Measurements from ENCODE around the gene VAT1L. TPM values are rescaled to one million over a fixed set of nuclear protein-coding genes. Genes with fewer than 3 reads are reported as not detected.

VAT1L gene
- total RNA-seq, 2 experiments from 2014 or later, result not detected

DNA sequence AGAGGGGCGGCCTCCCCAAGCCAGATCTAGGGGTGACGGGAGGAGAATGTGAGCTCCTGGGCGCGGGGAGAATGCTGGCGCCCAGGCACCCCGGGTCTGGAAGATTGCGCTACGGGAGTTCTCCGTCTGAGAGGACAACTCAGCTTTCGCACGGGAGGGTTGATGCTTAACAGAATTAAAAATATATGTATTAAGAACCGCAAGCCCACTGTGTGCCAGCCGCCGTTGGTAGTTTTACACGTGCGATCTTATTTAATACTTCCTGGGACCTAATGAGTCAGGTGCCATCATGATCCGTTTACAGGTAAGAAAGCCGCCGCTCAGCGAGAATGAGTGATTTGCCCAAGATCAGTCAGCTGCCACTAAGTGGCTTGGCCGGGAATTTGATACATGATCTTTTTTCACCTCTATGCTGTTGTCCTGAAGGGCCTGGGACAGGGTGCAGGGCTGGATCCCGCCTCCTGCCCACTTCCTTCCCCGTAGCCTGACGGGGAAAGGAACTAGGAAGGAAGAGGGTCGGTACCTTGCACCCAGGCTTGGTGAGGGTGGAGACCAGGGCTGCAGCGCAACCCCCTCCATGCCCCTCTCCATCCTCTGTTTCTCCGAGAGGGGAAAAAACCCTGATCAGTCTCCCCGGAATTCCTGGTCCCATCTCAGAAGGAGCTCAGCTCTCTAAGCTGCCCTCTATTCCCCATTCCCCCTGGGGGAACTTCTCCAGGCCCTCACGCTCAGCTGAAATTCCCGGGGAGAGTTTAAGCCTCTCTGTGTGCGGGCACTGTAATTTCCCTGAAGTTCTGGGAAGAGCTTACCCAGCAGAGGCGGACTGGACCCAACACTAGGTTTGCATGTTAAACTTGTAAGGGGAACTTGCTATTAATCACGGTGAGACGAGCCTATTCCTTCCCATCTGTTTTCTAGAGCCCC, 983 bp downstream of the VAT1L start:
- Mint-ChIP-seq H3K4me3 (no peak overlapping the region), H3K36me3 (no peaks in the 10 kb centered on the region), H3K27ac (no peak overlapping the region), H3K9me3 (no peaks in the 10 kb centered on the region), H3K27me3 (peaks cover 51% of the 10 kb centered on the region), H3K4me1 (no peaks in the 10 kb centered on the region)
- DNase-seq, result no peak
- ATAC-seq (ENCODE audit: low read depth), result no peak
- POLR2A ChIA-PET, result interaction anchor here (0.6 kb wide), 1 partner anchor 761 kb away, joined by 3 read pairs; no protein-coding TSS in a partner anchor

GRCh38 chr16:77790009-77790372, 1.6 kb downstream of the VAT1L start:
- Mint-ChIP-seq H3K27me3 (peaks cover 53% of the 10 kb centered on the region), H3K9me3 (no peaks in the 10 kb centered on the region), H3K4me3 (no peak overlapping the region), H3K4me1 (no peaks in the 10 kb centered on the region), H3K27ac (no peak overlapping the region), H3K36me3 (no peaks in the 10 kb centered on the region)
- no peak for ATAC-seq (ENCODE audit: low read depth)
- DNase-seq, result no peak
- POLR2A ChIA-PET, result interaction anchor here (0.6 kb wide), 1 partner anchor 762 kb away, joined by 3 read pairs; no protein-coding TSS in a partner anchor

GRCh38 chr16:77790912-77791311, 2.5 kb downstream of the VAT1L start:
- POLR2A ChIA-PET, result no interaction called here
- no peaks in the 10 kb centered on the region for H3K9me3 Mint-ChIP-seq
- H3K36me3 Mint-ChIP-seq, result no peaks in the 10 kb centered on the region
- H3K4me3 Mint-ChIP-seq, result no peak overlapping the region
- H3K27ac Mint-ChIP-seq, result no peak overlapping the region
- peaks cover 54% of the 10 kb centered on the region for H3K27me3 Mint-ChIP-seq
- DNase-seq, result no peak
- H3K4me1 Mint-ChIP-seq, result no peaks in the 10 kb centered on the region
- ATAC-seq (ENCODE audit: low read depth), result no peak

GRCh38 chr16:77793417-77793816, 5.1 kb downstream of the VAT1L start:
- DNase-seq (no peak), ATAC-seq (ENCODE audit: low read depth) (no peak)
- peaks cover 37% of the 10 kb centered on the region for H3K27me3 Mint-ChIP-seq
- H3K4me1 Mint-ChIP-seq, result no peaks in the 10 kb centered on the region
- POLR2A ChIA-PET, result no interaction called here
- no peak overlapping the region for H3K4me3 Mint-ChIP-seq
- no peaks in the 10 kb centered on the region for H3K36me3 Mint-ChIP-seq
- H3K9me3 Mint-ChIP-seq, result no peaks in the 10 kb centered on the region
- no peak overlapping the region for H3K27ac Mint-ChIP-seq

DNA sequence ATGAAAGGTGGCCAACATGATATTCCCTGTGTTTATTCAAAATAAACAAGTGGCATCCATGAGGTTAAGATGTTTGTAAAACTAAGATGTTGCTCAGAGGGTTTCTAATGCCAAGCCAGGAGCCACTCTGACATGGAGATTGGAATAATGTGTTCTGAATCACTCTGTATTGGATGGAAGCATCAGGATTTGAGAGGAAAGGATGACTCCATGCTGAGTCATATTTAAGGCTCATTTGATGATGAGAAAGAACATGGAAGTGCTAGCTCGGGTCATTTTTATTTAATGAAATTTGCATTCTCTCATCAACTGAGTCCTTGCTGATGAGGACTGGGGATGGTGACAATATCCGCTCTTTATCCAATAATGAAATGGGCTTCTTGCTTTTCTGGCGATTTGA, 6.2 kb downstream of the VAT1L start:
- POLR2A ChIA-PET, result no interaction called here
- H3K36me3 Mint-ChIP-seq, result no peaks in the 10 kb centered on the region
- H3K4me1 Mint-ChIP-seq, result no peaks in the 10 kb centered on the region
- DNase-seq (no peak), ATAC-seq (ENCODE audit: low read depth) (no peak)
- H3K4me3 Mint-ChIP-seq, result no peak overlapping the region
- H3K9me3 Mint-ChIP-seq, result no peaks in the 10 kb centered on the region
- H3K27ac Mint-ChIP-seq, result no peak overlapping the region
- H3K27me3 Mint-ChIP-seq, result peaks cover 28% of the 10 kb centered on the region

GRCh38 chr16:77801817-77802216, 13.5 kb downstream of the VAT1L start:
- no peaks in the 10 kb centered on the region for H3K36me3 Mint-ChIP-seq
- H3K4me3 Mint-ChIP-seq, result no peak overlapping the region
- no peak overlapping the region for H3K27ac Mint-ChIP-seq
- H3K27me3 Mint-ChIP-seq, result peaks cover 8% of the 10 kb centered on the region
- DNase-seq (no peak), ATAC-seq (ENCODE audit: low read depth) (no peak)
- no peaks in the 10 kb centered on the region for H3K4me1 Mint-ChIP-seq
- POLR2A ChIA-PET, result no interaction called here
- H3K9me3 Mint-ChIP-seq, result no peaks in the 10 kb centered on the region

- peaks cover 2% of the 10 kb centered on the region for H3K27me3 Mint-ChIP-seq
- H3K27ac Mint-ChIP-seq, result no peak overlapping the region
- no peaks in the 10 kb centered on the region for H3K9me3 Mint-ChIP-seq
- POLR2A ChIA-PET, result no interaction called here
- no peaks in the 10 kb centered on the region for H3K4me1 Mint-ChIP-seq
- no peaks in the 10 kb centered on the region for H3K36me3 Mint-ChIP-seq
- ATAC-seq (ENCODE audit: low read depth) (no peak), DNase-seq (no peak)
- H3K4me3 Mint-ChIP-seq, result no peak overlapping the region
Observed at GRCh38 chr16:77805398-77805797, 17.0 kb downstream of the VAT1L start.

DNA sequence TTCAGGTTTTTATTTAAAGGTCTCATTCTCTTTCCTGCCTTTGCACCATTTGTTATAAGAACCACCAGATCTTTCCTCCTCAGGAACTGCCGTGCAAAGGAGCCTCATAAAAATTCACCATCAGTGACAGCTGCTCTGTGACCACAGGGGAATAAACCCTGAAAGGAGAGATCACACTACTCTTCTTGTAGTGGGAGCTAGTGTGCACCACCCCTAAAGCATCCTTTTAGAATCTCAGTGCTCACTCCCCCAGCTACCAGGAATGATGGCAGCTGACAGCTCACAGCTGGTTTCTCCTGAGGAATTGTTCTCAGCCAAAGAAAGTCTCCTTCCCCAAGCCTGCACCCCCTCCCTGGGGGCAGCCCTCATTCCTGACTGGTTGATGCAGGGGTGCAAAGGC, 18.7 kb downstream of the VAT1L start:
- Mint-ChIP-seq H3K9me3 (no peaks in the 10 kb centered on the region), H3K27ac (no peak overlapping the region), H3K4me3 (no peak overlapping the region), H3K4me1 (no peaks in the 10 kb centered on the region), H3K36me3 (no peaks in the 10 kb centered on the region), H3K27me3 (peaks cover 2% of the 10 kb centered on the region)
- POLR2A ChIA-PET, result no interaction called here
- ATAC-seq (ENCODE audit: low read depth) (no peak), DNase-seq (no peak)

- H3K4me3 Mint-ChIP-seq, result no peak overlapping the region
- POLR2A ChIA-PET, result no interaction called here
- H3K36me3 Mint-ChIP-seq, result no peaks in the 10 kb centered on the region
- no peaks in the 10 kb centered on the region for H3K27me3 Mint-ChIP-seq
- ATAC-seq (ENCODE audit: low read depth) (no peak), DNase-seq (no peak)
- no peaks in the 10 kb centered on the region for H3K9me3 Mint-ChIP-seq
- H3K4me1 Mint-ChIP-seq, result no peaks in the 10 kb centered on the region
- H3K27ac Mint-ChIP-seq, result no peak overlapping the region
Observed at GRCh38 chr16:77812856-77813500, 24.6 kb downstream of the VAT1L start.

GRCh38 chr16:77816293-77816692, 27.9 kb downstream of the VAT1L start:
- no peak for ATAC-seq (ENCODE audit: low read depth)
- Mint-ChIP-seq H3K9me3 (no peaks in the 10 kb centered on the region), H3K27me3 (no peaks in the 10 kb centered on the region), H3K36me3 (no peaks in the 10 kb centered on the region), H3K4me1 (no peaks in the 10 kb centered on the region), H3K4me3 (no peak overlapping the region), H3K27ac (no peak overlapping the region)
- no peak for DNase-seq
- POLR2A ChIA-PET, result no interaction called here

- no peak overlapping the region for H3K27ac Mint-ChIP-seq
- no peak for DNase-seq
- ATAC-seq (ENCODE audit: low read depth), result no peak
- POLR2A ChIA-PET, result no interaction called here
- no peak overlapping the region for H3K4me3 Mint-ChIP-seq
- no peaks in the 10 kb centered on the region for H3K4me1 Mint-ChIP-seq
- H3K9me3 Mint-ChIP-seq, result no peaks in the 10 kb centered on the region
- no peaks in the 10 kb centered on the region for H3K36me3 Mint-ChIP-seq
- no peaks in the 10 kb centered on the region for H3K27me3 Mint-ChIP-seq
Observed at GRCh38 chr16:77820340-77820739, 32.0 kb downstream of the VAT1L start.

DNA sequence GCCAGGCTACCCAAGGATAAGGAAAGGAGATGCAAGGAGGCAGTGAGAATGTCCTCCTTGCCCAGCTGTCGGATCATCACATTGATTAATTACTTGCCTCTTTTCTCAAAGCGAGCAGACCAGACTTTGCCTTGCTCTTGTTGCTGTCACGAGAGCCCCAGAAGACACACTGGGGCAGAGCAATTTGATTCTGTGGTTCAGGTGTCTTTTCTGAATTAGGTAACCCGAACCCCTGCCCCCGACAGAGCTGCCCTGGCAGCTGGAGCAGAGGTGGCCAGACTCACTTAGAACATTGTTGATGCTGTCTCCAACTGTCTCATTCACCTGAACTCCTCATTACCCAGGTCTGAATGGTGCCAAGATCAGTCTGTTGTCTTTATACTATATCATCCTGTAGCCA, 34.3 kb downstream of the VAT1L start:
- H3K4me1 Mint-ChIP-seq, result no peaks in the 10 kb centered on the region
- no peak for DNase-seq

GRCh38 chr16:77823067-77823466, 34.7 kb downstream of the VAT1L start:
- no peak for ATAC-seq (ENCODE audit: low read depth)
- Mint-ChIP-seq H3K27ac (no peak overlapping the region), H3K9me3 (no peaks in the 10 kb centered on the region), H3K4me1 (no peaks in the 10 kb centered on the region), H3K27me3 (no peaks in the 10 kb centered on the region), H3K4me3 (no peak overlapping the region), H3K36me3 (no peaks in the 10 kb centered on the region)
- no peak for DNase-seq
- POLR2A ChIA-PET, result no interaction called here

More for the DNA sequence above, 34.3 kb downstream of the VAT1L start:
- no peak overlapping the region for H3K27ac Mint-ChIP-seq
- no peaks in the 10 kb centered on the region for H3K27me3 Mint-ChIP-seq
- no peak for ATAC-seq (ENCODE audit: low read depth)
- H3K4me3 Mint-ChIP-seq, result no peak overlapping the region
- H3K9me3 Mint-ChIP-seq, result no peaks in the 10 kb centered on the region
- no peaks in the 10 kb centered on the region for H3K36me3 Mint-ChIP-seq
- POLR2A ChIA-PET, result no interaction called here

- Mint-ChIP-seq H3K27me3 (no peaks in the 10 kb centered on the region), H3K36me3 (no peaks in the 10 kb centered on the region), H3K9me3 (no peaks in the 10 kb centered on the region), H3K27ac (no peak overlapping the region), H3K4me3 (no peak overlapping the region), H3K4me1 (no peaks in the 10 kb centered on the region)
- DNase-seq (no peak), ATAC-seq (ENCODE audit: low read depth) (no peak)
- POLR2A ChIA-PET, result no interaction called here
Observed at GRCh38 chr16:77825196-77825595, 36.8 kb downstream of the VAT1L start.
